Measurements from ENCODE around the gene IL3.

Gene IL3

GRCh38 chr5:132016721-132017250 is 43.7 kb upstream of the IL3 start:
- no peak for DNase-seq (ENCODE audit: low read depth)
- H3K4me3 ChIP-seq (replicated peaks; ENCODE audit: low read depth, low read length): no peak overlapping the region
- no peak for TF ChIP-seq CTCF (IDR thresholded peaks at IDR 0.05; ENCODE audit: low read length, missing control alignments)

GRCh38 chr5:132017316-132017715 is 43.1 kb upstream of the IL3 start:
- no peak for TF ChIP-seq CTCF (IDR thresholded peaks at IDR 0.05; ENCODE audit: low read length, missing control alignments)
- H3K4me3 ChIP-seq (replicated peaks; ENCODE audit: low read depth, low read length): no peak overlapping the region
- no peak for DNase-seq (ENCODE audit: low read depth)

GRCh38 chr5:132017738-132018625 is 42.5 kb upstream of the IL3 start:
- no peak overlapping the region for H3K4me3 ChIP-seq (replicated peaks; ENCODE audit: low read depth, low read length)
- DNase-seq (ENCODE audit: low read depth): no peak
- TF ChIP-seq CTCF (IDR thresholded peaks at IDR 0.05; ENCODE audit: low read length, missing control alignments): no peak

GRCh38 chr5:132019337-132019736 is 41.1 kb upstream of the IL3 start:
- no peak overlapping the region for H3K4me3 ChIP-seq (replicated peaks; ENCODE audit: low read depth, low read length)
- TF ChIP-seq CTCF (IDR thresholded peaks at IDR 0.05; ENCODE audit: low read length, missing control alignments): no peak
- no peak for DNase-seq (ENCODE audit: low read depth)

GRCh38 chr5:132019857-132020555 is 40.4 kb upstream of the IL3 start:
- DNase-seq (ENCODE audit: low read depth): no peak
- no peak for TF ChIP-seq CTCF (IDR thresholded peaks at IDR 0.05; ENCODE audit: low read length, missing control alignments)

GRCh38 chr5:132020568-132021339 is 39.7 kb upstream of the IL3 start:
- no peak overlapping the region for H3K4me3 ChIP-seq (replicated peaks; ENCODE audit: low read depth, low read length)
- TF ChIP-seq CTCF (IDR thresholded peaks at IDR 0.05; ENCODE audit: low read length, missing control alignments): no peak
- DNase-seq (ENCODE audit: low read depth): no peak

More at GRCh38 chr5:132019857-132020555, 40.4 kb upstream of the IL3 start:
- no peak overlapping the region for H3K4me3 ChIP-seq (replicated peaks; ENCODE audit: low read depth, low read length)

Data from fibroblast of pulmonary artery (primary cell).